Smooth muscle cell (in vitro differentiated cells): ENCODE data around the gene MRPL50. TPM values are rescaled to one million over a fixed set of nuclear protein-coding genes. Genes with fewer than 3 reads are reported as not detected.

ENCODE experiments used
- DNase-seq: peaks from one replicate; lab custom pipeline; 2025; ENCODE audit not compliant: unreplicated experiment; lab: John Stamatoyannopoulos, UW
- H2AFZ ChIP-seq: fragments of 200-600 bp; sonication (generic); 2 replicates; pipeline ENCODE4 v1.6.0; 2016; ENCODE audit warnings: antibody characterized with exemption, low read depth, mild to moderate bottlenecking
- H3F3A ChIP-seq: fragments of 200-600 bp; sonication (generic); 2 replicates; pipeline ENCODE4 v1.6.0; 2017; ENCODE audit warnings: antibody characterized with exemption, low read depth
- H3K27ac ChIP-seq: fragments of 200-600 bp; sonication (generic); 2 replicates; pipeline ENCODE4 v1.5.1; 2016; ENCODE audit warnings: low read depth, mild to moderate bottlenecking
- H3K27me3 ChIP-seq: fragments of 200-600 bp; sonication (generic); 2 replicates; pipeline ENCODE4 v1.6.1; 2016; ENCODE audit warnings: low read depth, mild to moderate bottlenecking
- H3K36me3 ChIP-seq: fragments of 200-600 bp; sonication (generic); 2 replicates; pipeline ENCODE4 v1.5.1; 2016; ENCODE audit warnings: low read depth
- H3K4me1 ChIP-seq: fragments of 200-600 bp; sonication (generic); 2 replicates; pipeline ENCODE4 v1.5.1; 2016; ENCODE audit warnings: low read depth
- H3K4me2 ChIP-seq: fragments of 200-600 bp; sonication (generic); 2 replicates; pipeline ENCODE4 v1.6.0; 2016; ENCODE audit warnings: mild to moderate bottlenecking
- H3K4me3 ChIP-seq: fragments of 200-600 bp; sonication (generic); 2 replicates; pipeline ENCODE4 v1.5.1; 2016; ENCODE audit warnings: mild to moderate bottlenecking
- H3K79me2 ChIP-seq: fragments of 200-600 bp; sonication (generic); 2 replicates; pipeline ENCODE4 v1.6.0; 2016; ENCODE audit warnings: low read depth, mild to moderate bottlenecking
- H3K9ac ChIP-seq: fragments of 200-600 bp; sonication (generic); 2 replicates; pipeline ENCODE4 v1.6.0; 2016; ENCODE audit warnings: low read depth
- H3K9me3 ChIP-seq: fragments of 200-600 bp; sonication (generic); replicated peaks from 2 replicates; pipeline ENCODE4 v1.5.1; 2016; ENCODE audit warnings: low read depth
- H4K20me1 ChIP-seq: fragments of 200-600 bp; sonication (generic); 2 replicates; pipeline ENCODE4 v1.6.0; 2016; ENCODE audit warnings: low read depth
- WGBS: methylation state at CpG from one replicate; pipeline ENCODE4 v1.1.7; 2016; ENCODE audit warnings: low lambda C conversion rate; 5-methylcytosine and 5-hydroxymethylcytosine counted together
- polyA plus RNA-seq: library from polyadenylated mRNA; unstranded; fragments of >200 nt; fragmentation: Nextera tagmentation; extraction: Ambion mirVana; gene quantifications from 2 replicates; pipeline ENCODE4 v1.2.1, GENCODE V29; 2016
- total RNA-seq: library from RNA; depleted of rRNA; stranded (reverse); fragments of >200 nt; gene quantifications from 2 replicates; pipeline ENCODE4 v1.2.3, GENCODE V29; 2014
- TF ChIP-seq, protein P1 (sequence below): fragments of 200-600 bp; sonication (generic); IDR thresholded peaks from 2 replicates; pipeline ENCODE4 v1.5.1; 2017; ENCODE audit warnings: borderline replicate concordance, mild to moderate bottlenecking, antibody characterized with exemption; ENCODE audit not compliant: insufficient read depth, poor library complexity, severe bottlenecking

Gene MRPL50
- total and polyA plus RNA-seq, 2 experiments from 2014 or later = 13.3 to 13.7 TPM

DNA sequence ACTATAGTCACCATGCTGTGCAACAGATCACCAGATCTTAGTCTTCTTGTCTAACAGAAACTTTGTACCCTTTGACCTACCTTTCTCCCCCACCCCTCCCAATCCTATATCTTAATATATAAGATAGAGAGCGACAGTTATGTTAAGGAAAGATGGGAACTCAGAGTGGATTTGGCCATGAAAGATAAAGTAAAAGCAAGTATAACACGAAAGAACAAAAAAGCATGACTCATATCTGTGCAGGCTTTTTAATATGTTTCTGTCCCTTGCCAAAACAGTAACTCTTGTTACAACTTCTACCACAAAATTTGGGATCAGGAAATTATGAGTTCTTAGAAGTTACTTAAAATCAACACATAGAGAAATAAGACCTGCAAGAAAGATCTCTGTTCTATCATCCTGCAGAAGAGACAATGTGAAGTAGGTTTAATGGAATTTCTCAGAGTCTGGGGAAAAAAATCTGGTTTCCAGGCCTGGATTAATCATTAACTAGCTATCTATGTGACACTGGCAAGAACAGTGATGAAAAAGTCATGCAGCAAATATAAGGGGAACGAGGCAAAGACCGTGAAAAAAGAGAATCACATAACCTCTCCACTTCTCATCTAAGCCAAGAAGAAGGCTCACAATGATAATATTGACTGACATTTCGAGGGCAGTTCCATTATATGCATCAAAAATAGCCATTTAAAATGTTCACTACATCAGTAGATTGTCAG, 32.2 kb downstream of the MRPL50 start:
- no peak overlapping the region for H3K27ac ChIP-seq
- H3K4me2 ChIP-seq = peak overlapping the region; percentile 63
- H3K4me3 ChIP-seq = no peak overlapping the region
- H3F3A ChIP-seq = no peaks in the 10 kb centered on the region
- peaks cover 4% of the 10 kb centered on the region for H3K4me1 ChIP-seq
- no peaks in the 10 kb centered on the region for H4K20me1 ChIP-seq
- TF ChIP-seq, protein P1, sequence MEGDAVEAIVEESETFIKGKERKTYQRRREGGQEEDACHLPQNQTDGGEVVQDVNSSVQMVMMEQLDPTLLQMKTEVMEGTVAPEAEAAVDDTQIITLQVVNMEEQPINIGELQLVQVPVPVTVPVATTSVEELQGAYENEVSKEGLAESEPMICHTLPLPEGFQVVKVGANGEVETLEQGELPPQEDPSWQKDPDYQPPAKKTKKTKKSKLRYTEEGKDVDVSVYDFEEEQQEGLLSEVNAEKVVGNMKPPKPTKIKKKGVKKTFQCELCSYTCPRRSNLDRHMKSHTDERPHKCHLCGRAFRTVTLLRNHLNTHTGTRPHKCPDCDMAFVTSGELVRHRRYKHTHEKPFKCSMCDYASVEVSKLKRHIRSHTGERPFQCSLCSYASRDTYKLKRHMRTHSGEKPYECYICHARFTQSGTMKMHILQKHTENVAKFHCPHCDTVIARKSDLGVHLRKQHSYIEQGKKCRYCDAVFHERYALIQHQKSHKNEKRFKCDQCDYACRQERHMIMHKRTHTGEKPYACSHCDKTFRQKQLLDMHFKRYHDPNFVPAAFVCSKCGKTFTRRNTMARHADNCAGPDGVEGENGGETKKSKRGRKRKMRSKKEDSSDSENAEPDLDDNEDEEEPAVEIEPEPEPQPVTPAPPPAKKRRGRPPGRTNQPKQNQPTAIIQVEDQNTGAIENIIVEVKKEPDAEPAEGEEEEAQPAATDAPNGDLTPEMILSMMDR = no peak
- WGBS = 37% methylated on average over 5 of the region's 5 CpGs
- H3K79me2 ChIP-seq = no peaks in the 10 kb centered on the region
- no peak overlapping the region for H2AFZ ChIP-seq
- no peaks in the 10 kb centered on the region for H3K36me3 ChIP-seq
- no peaks in the 10 kb centered on the region for H3K27me3 ChIP-seq
- no peaks in the 10 kb centered on the region for H3K9me3 ChIP-seq
- H3K9ac ChIP-seq = no peak overlapping the region
- DNase-seq = no peak

GRCh38 chr9:101365181-101365580, 33.2 kb downstream of the MRPL50 start:
- no peak for DNase-seq
- Histone ChIP-seq H3K4me1 (peaks cover 4% of the 10 kb centered on the region), H3K9ac (no peak overlapping the region), H3K27ac (no peak overlapping the region), H2AFZ (no peak overlapping the region), H3K79me2 (no peaks in the 10 kb centered on the region), H3K4me3 (no peak overlapping the region), H3K4me2 (no peak overlapping the region), H3K9me3 (no peaks in the 10 kb centered on the region), H3K36me3 (no peaks in the 10 kb centered on the region), H4K20me1 (no peaks in the 10 kb centered on the region), H3F3A (no peaks in the 10 kb centered on the region), H3K27me3 (no peaks in the 10 kb centered on the region)
- TF ChIP-seq, protein P1 = no peak

- H2AFZ ChIP-seq = no peak overlapping the region
- no peaks in the 10 kb centered on the region for H4K20me1 ChIP-seq
- no peaks in the 10 kb centered on the region for H3K9me3 ChIP-seq
- no peaks in the 10 kb centered on the region for H3F3A ChIP-seq
- no peaks in the 10 kb centered on the region for H3K79me2 ChIP-seq
- H3K27ac ChIP-seq = no peak overlapping the region
- H3K27me3 ChIP-seq = no peaks in the 10 kb centered on the region
- no peak overlapping the region for H3K4me3 ChIP-seq
- no peak overlapping the region for H3K4me2 ChIP-seq
- WGBS = 86% methylated on average over 5 of the region's 5 CpGs
- no peak for DNase-seq
- no peak overlapping the region for H3K9ac ChIP-seq
- TF ChIP-seq, protein P1 = no peak
- no peaks in the 10 kb centered on the region for H3K36me3 ChIP-seq
- peaks cover 4% of the 10 kb centered on the region for H3K4me1 ChIP-seq
These were observed 36.0 kb downstream of the MRPL50 start for GRCh38 chr9:101362450-101362849.

DNA sequence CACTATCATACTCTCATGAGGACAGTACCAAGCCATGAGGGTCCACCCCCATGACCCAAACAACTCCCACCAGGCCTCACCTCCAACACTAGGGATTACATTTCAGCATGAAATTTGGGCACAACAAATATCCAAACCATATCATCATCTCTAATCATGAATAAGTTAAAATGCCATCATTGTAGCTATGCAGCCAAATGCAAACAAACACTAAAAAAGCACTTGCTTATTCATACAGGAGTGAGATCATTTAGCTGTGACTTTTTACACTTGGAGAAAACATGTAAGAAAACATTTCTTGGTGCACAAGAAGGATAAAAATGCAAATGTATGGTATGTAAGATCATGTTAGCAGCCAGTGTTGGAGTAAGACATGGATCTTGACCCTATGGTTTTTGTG, 37.8 kb downstream of the MRPL50 start:
- Histone ChIP-seq H4K20me1 (no peaks in the 10 kb centered on the region), H3K27ac (no peak overlapping the region), H3F3A (no peaks in the 10 kb centered on the region)

More for the DNA sequence above, 37.8 kb downstream of the MRPL50 start:
- Histone ChIP-seq H3K4me3 (no peak overlapping the region), H3K79me2 (no peaks in the 10 kb centered on the region), H3K9me3 (no peaks in the 10 kb centered on the region), H2AFZ (no peak overlapping the region), H3K4me2 (no peak overlapping the region), H3K27me3 (no peaks in the 10 kb centered on the region), H3K36me3 (no peaks in the 10 kb centered on the region), H3K4me1 (no peaks in the 10 kb centered on the region), H3K9ac (no peak overlapping the region)
- TF ChIP-seq, protein P1 = no peak
- DNase-seq = no peak
